ENCODE data around the gene CMC1.

GRCh38 chr3:28250999-28251398 lies 9.6 kb downstream of the CMC1 start:
- TF ChIP-seq POLR2A (IDR thresholded peaks at IDR 0.05) = no peak
- TF ChIP-seq, protein P1, sequence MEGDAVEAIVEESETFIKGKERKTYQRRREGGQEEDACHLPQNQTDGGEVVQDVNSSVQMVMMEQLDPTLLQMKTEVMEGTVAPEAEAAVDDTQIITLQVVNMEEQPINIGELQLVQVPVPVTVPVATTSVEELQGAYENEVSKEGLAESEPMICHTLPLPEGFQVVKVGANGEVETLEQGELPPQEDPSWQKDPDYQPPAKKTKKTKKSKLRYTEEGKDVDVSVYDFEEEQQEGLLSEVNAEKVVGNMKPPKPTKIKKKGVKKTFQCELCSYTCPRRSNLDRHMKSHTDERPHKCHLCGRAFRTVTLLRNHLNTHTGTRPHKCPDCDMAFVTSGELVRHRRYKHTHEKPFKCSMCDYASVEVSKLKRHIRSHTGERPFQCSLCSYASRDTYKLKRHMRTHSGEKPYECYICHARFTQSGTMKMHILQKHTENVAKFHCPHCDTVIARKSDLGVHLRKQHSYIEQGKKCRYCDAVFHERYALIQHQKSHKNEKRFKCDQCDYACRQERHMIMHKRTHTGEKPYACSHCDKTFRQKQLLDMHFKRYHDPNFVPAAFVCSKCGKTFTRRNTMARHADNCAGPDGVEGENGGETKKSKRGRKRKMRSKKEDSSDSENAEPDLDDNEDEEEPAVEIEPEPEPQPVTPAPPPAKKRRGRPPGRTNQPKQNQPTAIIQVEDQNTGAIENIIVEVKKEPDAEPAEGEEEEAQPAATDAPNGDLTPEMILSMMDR (IDR thresholded peaks at IDR 0.05) = no peak
